A549 (cell line): ENCODE results near the gene MAP3K4. TPM values are rescaled to one million over a fixed set of nuclear protein-coding genes. Genes with fewer than 3 reads are reported as not detected.

Experiments used
- ATAC-seq, 2 experiments: fragments of 200-7000 bp in 1 of 2; fragments of >200 bp in 1 of 2; cut with Nextera tagmentation in 1 of 2; cut with Tn5 transposase in 1 of 2; 3 replicates each; pipeline versions ENCODE4 v1.8.0 to v1.9.1; 2018 to 2020; ENCODE audit warnings: mild to moderate bottlenecking in 1 of 2, moderate library complexity in 1 of 2
- CTCF ChIA-PET: fragments of 300-600 bp; sonication (Branson Sonifier 250); formaldehyde crosslinking; extraction: SDS; loops from one replicate; lab custom pipeline; 2021; ENCODE audit warnings: antibody characterized with exemption, inconsistent platforms; lab: Yijun Ruan, JAX
- POLR2A ChIA-PET: fragments of 350-600 bp; formaldehyde crosslinking; extraction: SDS; loops from one replicate; lab custom pipeline; 2021; ENCODE audit warnings: antibody characterized with exemption, inconsistent platforms; lab: Yijun Ruan, JAX
- DNase-seq, 2 experiments: peaks; one replicate each; pipeline versions ENCODE4 v3.0.0 to v3.0.0-alpha.2; 2011 to 2016; ENCODE audit warnings: low read depth in 1 of 2, low spot score in 1 of 2
- FAIRE-seq: peaks from 2 replicates; lab custom pipeline; 2011; peaks lifted over from hg19 to GRCh38; lab: Jason Lieb, UNC
- H3K27ac ChIP-seq, 2 experiments: fragments of >200 bp; sonication (Bioruptor Twin); formaldehyde crosslinking; 3 replicates each; pipeline ENCODE4 v1.5.1; 2016 to 2017
- H3K4me1 ChIP-seq: fragments of >200 bp; sonication (Bioruptor Twin); formaldehyde crosslinking; 3 replicates; pipeline ENCODE4 v1.6.1; 2016
- H3K4me2 ChIP-seq: fragments of >200 bp; sonication (Bioruptor Twin); formaldehyde crosslinking; 3 replicates; pipeline ENCODE4 v1.6.1; 2016
- H3K4me3 ChIP-seq: fragments of >200 bp; sonication (Bioruptor Twin); formaldehyde crosslinking; 3 replicates; pipeline ENCODE4 v1.5.1; 2016
- H3K9me3 ChIP-seq: fragments of >200 bp; sonication (Bioruptor Twin); formaldehyde crosslinking; 3 replicates; pipeline ENCODE4 v1.6.1; 2016
- CBX8 ChIP-seq: fragments of 200-600 bp; sonication (generic); IDR thresholded peaks from 2 replicates; pipeline ENCODE4 v1.6.1; 2016
- CHD2 ChIP-seq: fragments of 150-350 bp; IDR thresholded peaks from 2 replicates; pipeline ENCODE4 v1.6.1; 2014; ENCODE audit warnings: low read length; ENCODE audit not compliant: partially characterized antibody
- CHD4 ChIP-seq: fragments of 200-600 bp; sonication (generic); IDR thresholded peaks from 2 replicates; pipeline ENCODE4 v1.6.1; 2016; ENCODE audit warnings: antibody characterized with exemption, mild to moderate bottlenecking, borderline replicate concordance
- EP300 ChIP-seq, 2 experiments: fragments of >200 bp; sonication (Bioruptor Twin); formaldehyde crosslinking; IDR thresholded peaks; 2 replicates in 1 of 2; 3 replicates in 1 of 2; pipeline ENCODE4 v1.6.1; 2016 to 2017
- FOSL2 ChIP-seq, 2 experiments: fragments of 450-650 bp in 1 of 2; fragments of >200 bp in 1 of 2; sonication (Bioruptor Twin) in 1 of 2; formaldehyde crosslinking; IDR thresholded peaks; 2 replicates each; pipeline versions ENCODE4 v1.5.0 to v1.6.1; 2016 to 2020; ENCODE audit warnings: mild to moderate bottlenecking in 1 of 2, moderate library complexity in 1 of 2
- FOXS1 ChIP-seq: fragments of 250-450 bp; sonication (Bioruptor Pico); IDR thresholded peaks from 2 replicates; pipeline ENCODE4 v1.5.0; 2020; ENCODE audit warnings: mild to moderate bottlenecking, moderate library complexity
- GATA3 ChIP-seq: IDR thresholded peaks from 2 replicates; pipeline ENCODE4 v1.6.1; 2012; ENCODE audit warnings: borderline replicate concordance
- HDAC2 ChIP-seq: fragments of 200-600 bp; sonication (generic); IDR thresholded peaks from 2 replicates; pipeline ENCODE4 v1.6.1; 2016
- HEYL ChIP-seq: fragments of 250-450 bp; sonication (Bioruptor Pico); IDR thresholded peaks from 2 replicates; pipeline ENCODE4 v1.8.0; 2021; ENCODE audit warnings: mild to moderate bottlenecking, moderate library complexity
- MYC ChIP-seq: IDR thresholded peaks from 2 replicates; pipeline ENCODE4 v1.6.1; 2012; ENCODE audit warnings: mild to moderate bottlenecking, inconsistent platforms, low read length, improper control_type of control experiment, borderline replicate concordance
- PHF8 ChIP-seq: fragments of 200-600 bp; sonication (generic); IDR thresholded peaks from 2 replicates; pipeline ENCODE4 v1.6.1; 2016; ENCODE audit warnings: low read depth, mild to moderate bottlenecking, antibody characterized with exemption, moderate library complexity, borderline replicate concordance
- REST ChIP-seq: fragments of 200-600 bp; sonication (generic); IDR thresholded peaks from 2 replicates; pipeline ENCODE4 v1.6.1; 2016; ENCODE audit warnings: antibody characterized with exemption, mild to moderate bottlenecking, moderate library complexity
- RFX5 ChIP-seq: fragments of 450-650 bp; IDR thresholded peaks from 2 replicates; pipeline ENCODE4 v1.7.1; 2014; ENCODE audit warnings: antibody characterized with exemption, mild to moderate bottlenecking, moderate library complexity
- RNF2 ChIP-seq: fragments of 200-600 bp; sonication (generic); IDR thresholded peaks from 2 replicates; pipeline ENCODE4 v1.6.1; 2016; ENCODE audit warnings: low read depth, mild to moderate bottlenecking, antibody characterized with exemption, moderate library complexity, borderline replicate concordance
- SMC3 ChIP-seq: fragments of >200 bp; sonication (Bioruptor Twin); formaldehyde crosslinking; IDR thresholded peaks from 3 replicates; pipeline ENCODE4 v1.6.1; 2018; ENCODE audit warnings: inconsistent platforms
- TFCP2L1 ChIP-seq: fragments of 250-450 bp; sonication (Bioruptor Pico); IDR thresholded peaks from 2 replicates; pipeline ENCODE4 v1.5.0; 2021; ENCODE audit warnings: mild to moderate bottlenecking
- TP53 ChIP-seq: fragments of 250-450 bp; sonication (Bioruptor Pico); IDR thresholded peaks from 2 replicates; pipeline ENCODE4 v1.5.0; 2021; ENCODE audit warnings: mild to moderate bottlenecking, moderate library complexity
- WGBS: methylation state at CpG from one replicate; pipeline ENCODE4 v1.1.6; 2017; ENCODE audit errors: missing lambda C conversion rate; 5-methylcytosine and 5-hydroxymethylcytosine counted together
- polyA plus RNA-seq, 4 experiments: library from polyadenylated mRNA; depleted of rRNA in 3 of 4; stranded (reverse); fragments of >200 nt; fragmentation: RNase III in 1 of 4; extraction: RNeasy Plus Mini Kit Qiagen cat#74134 plus additional on column Dnase treatment in 1 of 4; gene quantifications; 2 replicates in 3 of 4; 3 replicates in 1 of 4; pipeline ENCODE4 v1.2.3, GENCODE V29; 2011 to 2017
- TF ChIP-seq, protein P1 (sequence below): IDR thresholded peaks from 2 replicates; pipeline ENCODE4 v1.6.1; 2012
- TF ChIP-seq, protein P2 (sequence below): fragments of >200 bp; sonication (Bioruptor Twin); formaldehyde crosslinking; IDR thresholded peaks from 3 replicates; pipeline ENCODE4 v1.6.1; 2016
- TF ChIP-seq, protein P3 (sequence below): fragments of 250-450 bp; sonication (Bioruptor Pico); IDR thresholded peaks from 2 replicates; pipeline ENCODE4 v1.5.0; 2020; ENCODE audit warnings: low read depth, mild to moderate bottlenecking, moderate library complexity
- TF ChIP-seq, protein P4 (sequence below): fragments of >200 bp; sonication (Bioruptor Twin); formaldehyde crosslinking; IDR thresholded peaks from 3 replicates; pipeline ENCODE4 v1.5.1; 2016

Gene MAP3K4
- polyA plus RNA-seq, 2 of the 4 experiments (the other 2 are of a cell fraction): 7.3 to 13.4 TPM

GRCh38 chr6:160945516-160946177 is 45.9 kb upstream of the MAP3K4 start:
- Histone ChIP-seq H3K4me1 (no peaks in the 10 kb centered on the region; the same call in 2 of the 3 replicates), H3K4me3 (no peak overlapping the region), H3K27ac (no peak overlapping the region), H3K9me3 (no peaks in the 10 kb centered on the region), H3K4me2 (no peak overlapping the region)
- no peak for FAIRE-seq
- no peak for ATAC-seq
- no peak for TF ChIP-seq RNF2
- no peak for TF ChIP-seq FOSL2 (IDR thresholded peaks at IDR 0.05)
- no peak for TF ChIP-seq FOSL2 (CRISPR knock-in tag; IDR thresholded peaks at IDR 0.05)
- peak; percentile 83 for TF ChIP-seq RFX5
- TF ChIP-seq FOXS1 (CRISPR knock-in tag): no peak
- DNase-seq: no peak
- ChIA-PET CTCF (no interaction called here), POLR2A (no interaction called here)
- WGBS: 38% methylated on average over 12 of the region's 12 CpGs

GRCh38 chr6:160949531-160949930 is 42.0 kb upstream of the MAP3K4 start:
- Histone ChIP-seq H3K4me1 (no peaks in the 10 kb centered on the region; the same call in 2 of the 3 replicates), H3K9me3 (no peaks in the 10 kb centered on the region), H3K27ac (no peak overlapping the region), H3K4me2 (no peak overlapping the region), H3K4me3 (no peak overlapping the region)
- DNase-seq: no peak
- POLR2A ChIA-PET: no interaction called here
- FAIRE-seq: no peak
- CTCF ChIA-PET: interaction anchor here (0.6 to 1.2 kb wide), 2 partner anchors 14 to 421 kb away, joined by 3 read pairs; no protein-coding TSS in a partner anchor
- 55% methylated on average over 2 of the region's 2 CpGs for WGBS
- no peak for ATAC-seq
- TF ChIP-seq FOXS1 (CRISPR knock-in tag): no peak
- no peak for TF ChIP-seq MYC
- no peak for TF ChIP-seq TP53 (CRISPR knock-in tag)
- TF ChIP-seq, protein P1, sequence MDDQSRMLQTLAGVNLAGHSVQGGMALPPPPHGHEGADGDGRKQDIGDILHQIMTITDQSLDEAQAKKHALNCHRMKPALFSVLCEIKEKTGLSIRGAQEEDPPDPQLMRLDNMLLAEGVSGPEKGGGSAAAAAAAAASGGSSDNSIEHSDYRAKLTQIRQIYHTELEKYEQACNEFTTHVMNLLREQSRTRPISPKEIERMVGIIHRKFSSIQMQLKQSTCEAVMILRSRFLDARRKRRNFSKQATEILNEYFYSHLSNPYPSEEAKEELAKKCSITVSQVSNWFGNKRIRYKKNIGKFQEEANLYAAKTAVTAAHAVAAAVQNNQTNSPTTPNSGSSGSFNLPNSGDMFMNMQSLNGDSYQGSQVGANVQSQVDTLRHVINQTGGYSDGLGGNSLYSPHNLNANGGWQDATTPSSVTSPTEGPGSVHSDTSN: no peak
- TF ChIP-seq, protein P2, sequence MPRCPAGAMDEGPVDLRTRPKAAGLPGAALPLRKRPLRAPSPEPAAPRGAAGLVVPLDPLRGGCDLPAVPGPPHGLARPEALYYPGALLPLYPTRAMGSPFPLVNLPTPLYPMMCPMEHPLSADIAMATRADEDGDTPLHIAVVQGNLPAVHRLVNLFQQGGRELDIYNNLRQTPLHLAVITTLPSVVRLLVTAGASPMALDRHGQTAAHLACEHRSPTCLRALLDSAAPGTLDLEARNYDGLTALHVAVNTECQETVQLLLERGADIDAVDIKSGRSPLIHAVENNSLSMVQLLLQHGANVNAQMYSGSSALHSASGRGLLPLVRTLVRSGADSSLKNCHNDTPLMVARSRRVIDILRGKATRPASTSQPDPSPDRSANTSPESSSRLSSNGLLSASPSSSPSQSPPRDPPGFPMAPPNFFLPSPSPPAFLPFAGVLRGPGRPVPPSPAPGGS: no peak
- TF ChIP-seq TFCP2L1 (CRISPR knock-in tag): no peak
- TF ChIP-seq RNF2: no peak
- TF ChIP-seq, protein P3, sequence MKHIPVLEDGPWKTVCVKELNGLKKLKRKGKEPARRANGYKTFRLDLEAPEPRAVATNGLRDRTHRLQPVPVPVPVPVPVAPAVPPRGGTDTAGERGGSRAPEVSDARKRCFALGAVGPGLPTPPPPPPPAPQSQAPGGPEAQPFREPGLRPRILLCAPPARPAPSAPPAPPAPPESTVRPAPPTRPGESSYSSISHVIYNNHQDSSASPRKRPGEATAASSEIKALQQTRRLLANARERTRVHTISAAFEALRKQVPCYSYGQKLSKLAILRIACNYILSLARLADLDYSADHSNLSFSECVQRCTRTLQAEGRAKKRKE (CRISPR knock-in tag): no peak
- no peak for TF ChIP-seq GATA3
- no peak for TF ChIP-seq SMC3
- TF ChIP-seq, protein P4, sequence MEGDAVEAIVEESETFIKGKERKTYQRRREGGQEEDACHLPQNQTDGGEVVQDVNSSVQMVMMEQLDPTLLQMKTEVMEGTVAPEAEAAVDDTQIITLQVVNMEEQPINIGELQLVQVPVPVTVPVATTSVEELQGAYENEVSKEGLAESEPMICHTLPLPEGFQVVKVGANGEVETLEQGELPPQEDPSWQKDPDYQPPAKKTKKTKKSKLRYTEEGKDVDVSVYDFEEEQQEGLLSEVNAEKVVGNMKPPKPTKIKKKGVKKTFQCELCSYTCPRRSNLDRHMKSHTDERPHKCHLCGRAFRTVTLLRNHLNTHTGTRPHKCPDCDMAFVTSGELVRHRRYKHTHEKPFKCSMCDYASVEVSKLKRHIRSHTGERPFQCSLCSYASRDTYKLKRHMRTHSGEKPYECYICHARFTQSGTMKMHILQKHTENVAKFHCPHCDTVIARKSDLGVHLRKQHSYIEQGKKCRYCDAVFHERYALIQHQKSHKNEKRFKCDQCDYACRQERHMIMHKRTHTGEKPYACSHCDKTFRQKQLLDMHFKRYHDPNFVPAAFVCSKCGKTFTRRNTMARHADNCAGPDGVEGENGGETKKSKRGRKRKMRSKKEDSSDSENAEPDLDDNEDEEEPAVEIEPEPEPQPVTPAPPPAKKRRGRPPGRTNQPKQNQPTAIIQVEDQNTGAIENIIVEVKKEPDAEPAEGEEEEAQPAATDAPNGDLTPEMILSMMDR: no peak
- no peak for TF ChIP-seq FOSL2 (IDR thresholded peaks at IDR 0.05)
- no peak for TF ChIP-seq FOSL2 (CRISPR knock-in tag; IDR thresholded peaks at IDR 0.05)
- no peak for TF ChIP-seq REST
- no peak for TF ChIP-seq PHF8
- TF ChIP-seq HEYL: no peak
- TF ChIP-seq HDAC2: no peak
- no peak for TF ChIP-seq EP300 (IDR thresholded peaks at IDR 0.05)
- TF ChIP-seq CHD2: no peak
- TF ChIP-seq CBX8: no peak
- TF ChIP-seq CHD4: no peak
